Measurements from ENCODE around the gene BICD1. TPM values are rescaled to one million over a fixed set of nuclear protein-coding genes. Genes with fewer than 3 reads are reported as not detected.

Gene BICD1
- total RNA-seq, 1 donor from 2014 or later: 4.2 TPM

GRCh38 chr12:32293808-32294419 is 187.3 kb downstream of the BICD1 start:
- ATAC-seq (no peak), DNase-seq (ENCODE audit: missing footprints) (no peak)
- intact Hi-C loops (cut with DNase I): no loop called here

GRCh38 chr12:32296567-32296966 is 189.9 kb downstream of the BICD1 start:
- intact Hi-C loops (cut with DNase I): no loop called here
- DNase-seq (ENCODE audit: missing footprints) (no peak), ATAC-seq (no peak)

- DNase-seq (ENCODE audit: missing footprints): no peak
- intact Hi-C loops (cut with DNase I): no loop called here
- no peak for ATAC-seq
Observed at GRCh38 chr12:32298917-32299316, 192.3 kb downstream of the BICD1 start.

DNA sequence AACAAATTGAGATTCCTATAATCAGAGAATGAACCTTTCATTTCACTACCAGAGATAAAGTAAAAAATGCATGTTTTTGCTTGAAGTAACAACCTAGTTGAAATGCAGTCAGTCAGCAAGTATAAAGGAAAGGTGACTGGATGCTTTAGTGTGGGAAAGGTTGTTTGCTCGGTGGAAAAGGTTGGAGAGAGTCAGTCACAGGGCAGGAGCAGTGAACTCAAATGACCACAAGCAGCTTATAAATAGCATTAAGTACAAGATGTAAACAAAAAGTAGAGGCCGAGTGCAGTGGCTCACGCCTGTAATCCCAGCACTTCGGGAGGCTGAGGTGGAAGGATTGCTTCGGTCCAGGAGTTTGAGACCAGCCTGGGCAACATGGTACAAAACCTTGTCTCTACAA is 194.6 kb downstream of the BICD1 start:
- no peak for DNase-seq (ENCODE audit: missing footprints)
- intact Hi-C loops (cut with DNase I): loop anchor here (5.0 to 10.0 kb wide), 2 partner anchors 336 to 619 kb away; no protein-coding TSS in a partner anchor
- no peak for ATAC-seq

DNA sequence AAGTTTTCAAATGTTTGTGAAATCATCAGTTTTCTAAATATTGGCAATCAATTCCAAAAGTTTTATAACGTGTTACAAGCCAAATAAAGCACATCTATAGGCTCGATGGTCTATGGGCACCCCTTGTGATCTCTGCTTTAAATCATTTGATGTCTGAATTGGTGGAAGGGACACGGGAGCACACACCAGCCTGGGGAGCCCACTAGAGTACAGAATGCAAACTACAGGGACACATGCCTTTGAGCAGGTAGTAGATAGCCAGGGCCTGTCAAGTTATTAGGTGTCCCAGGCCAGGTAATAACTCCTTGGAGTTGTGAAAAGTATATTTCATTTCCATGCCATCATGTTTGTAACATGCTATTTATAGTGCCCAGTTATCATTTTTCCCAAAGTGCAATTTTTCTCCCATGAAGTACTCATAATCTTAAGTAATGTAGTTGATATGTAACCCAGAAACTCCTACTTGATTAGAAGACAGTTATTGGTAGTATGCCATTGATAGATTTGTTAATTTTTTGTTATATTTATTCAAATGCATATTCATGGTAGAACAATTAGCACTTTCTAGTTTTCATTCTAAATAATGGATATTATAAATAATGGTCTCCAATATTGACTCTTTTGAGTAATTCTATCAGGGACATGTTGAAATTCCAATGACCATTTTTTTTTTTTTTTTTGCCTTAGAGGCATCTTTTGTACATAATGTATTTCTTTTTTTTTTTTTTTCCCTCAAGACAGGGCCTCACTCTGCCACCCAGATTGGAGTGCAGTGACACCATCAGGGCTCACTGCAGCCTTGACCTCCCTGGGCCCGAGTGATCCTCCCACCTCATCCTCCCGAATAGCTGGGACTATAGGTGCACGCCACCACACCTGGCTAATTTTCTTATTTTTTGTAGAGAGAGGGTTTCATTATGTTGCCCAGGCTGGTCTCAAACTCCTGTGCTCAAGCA is 195.8 kb downstream of the BICD1 start:
- ATAC-seq (no peak), DNase-seq (ENCODE audit: missing footprints) (peak; percentile 57)
- intact Hi-C loops (cut with DNase I): loop anchor here (5.0 to 10.0 kb wide), 2 partner anchors 338 to 620 kb away; no protein-coding TSS in a partner anchor

- DNase-seq (ENCODE audit: missing footprints) (no peak), ATAC-seq (no peak)
- intact Hi-C loops (cut with DNase I): loop anchor here (5.0 to 10.0 kb wide), 2 partner anchors 338 to 621 kb away; no protein-coding TSS in a partner anchor
Observed at GRCh38 chr12:32303174-32303549, 196.5 kb downstream of the BICD1 start.

DNA sequence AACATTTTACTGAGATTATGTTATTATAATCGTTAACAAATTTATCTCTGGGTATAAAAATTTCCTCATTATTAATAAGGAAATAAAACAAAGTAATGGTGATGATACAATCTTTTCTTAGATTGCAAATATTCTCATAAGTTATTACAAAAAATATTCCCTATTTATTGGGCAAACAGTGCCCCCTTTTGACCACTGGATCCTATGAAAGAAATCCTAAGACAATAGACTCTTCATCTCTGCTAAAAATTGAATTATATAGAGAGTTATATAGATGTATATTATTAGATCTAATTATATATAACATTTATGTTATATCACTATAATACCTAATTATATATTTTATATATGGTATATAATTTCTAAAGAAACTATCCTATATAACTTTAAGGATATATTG is 198.5 kb downstream of the BICD1 start:
- no peak for ATAC-seq
- no peak for DNase-seq (ENCODE audit: missing footprints)
- intact Hi-C loops (cut with DNase I): loop anchor here (2.0 to 10.0 kb wide), 2 partner anchors 244 to 340 kb away; no protein-coding TSS in a partner anchor

DNA sequence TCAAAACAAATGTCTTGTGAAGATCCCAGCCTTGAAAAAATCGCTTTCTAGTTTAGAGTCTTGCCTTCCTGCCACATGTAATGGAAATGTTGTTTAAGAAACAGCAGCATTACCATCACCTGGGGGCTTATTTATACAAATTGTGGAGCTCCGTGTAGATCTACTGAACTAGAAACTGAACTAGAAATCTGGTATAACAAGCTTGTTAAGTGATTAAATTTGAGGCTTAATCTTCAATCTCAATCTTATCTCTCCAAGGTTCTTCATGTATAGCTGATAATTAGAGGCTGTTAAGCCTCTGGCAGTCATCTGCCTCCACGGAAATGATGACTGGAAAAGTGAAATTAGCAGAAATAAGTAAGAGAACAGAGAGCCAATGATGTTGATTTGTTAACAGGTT is 200.7 kb downstream of the BICD1 start:
- intact Hi-C loops (cut with DNase I): loop anchor here (10.0 kb wide), 1 partner anchor 343 kb away; no protein-coding TSS in a partner anchor
- no peak for DNase-seq (ENCODE audit: missing footprints)
- no peak for ATAC-seq

GRCh38 chr12:32309811-32310736 is 203.4 kb downstream of the BICD1 start:
- intact Hi-C loops (cut with DNase I): loop anchor here (2.0 to 10.0 kb wide), 2 partner anchors 345 to 657 kb away; no protein-coding TSS in a partner anchor
- ATAC-seq (no peak), DNase-seq (ENCODE audit: missing footprints) (no peak)

DNA sequence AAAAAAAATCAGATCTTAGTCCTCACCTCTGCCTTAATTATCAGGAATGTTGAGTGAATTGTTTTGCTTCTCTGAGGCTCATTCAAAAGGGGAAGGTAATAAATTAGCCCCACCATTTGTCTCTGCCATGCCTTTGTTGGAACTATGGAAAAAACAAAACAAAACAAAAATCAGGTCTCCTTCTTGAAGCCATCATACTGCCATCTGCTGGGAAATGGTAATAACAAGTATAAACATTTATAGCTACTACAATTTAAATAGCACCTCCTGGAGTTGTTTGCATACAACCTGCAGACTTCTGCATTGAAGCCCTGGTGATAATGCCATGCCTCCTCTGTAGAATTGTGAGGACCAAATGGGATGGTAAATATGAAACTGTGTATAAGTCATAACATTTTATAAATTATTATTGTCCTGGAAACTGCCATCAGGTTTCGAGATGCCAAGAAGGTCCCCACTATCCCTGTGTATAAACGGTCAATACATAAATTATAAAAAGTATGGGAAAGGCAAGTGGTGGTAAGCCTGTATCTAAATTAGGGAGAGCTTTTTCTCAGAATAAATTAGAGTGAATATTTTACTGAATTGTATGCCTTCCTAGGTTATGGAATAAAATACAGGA is 205.5 kb downstream of the BICD1 start:
- DNase-seq (ENCODE audit: missing footprints): no peak
- intact Hi-C loops (cut with DNase I): no loop called here
- no peak for ATAC-seq

GRCh38 chr12:32322354-32322753 is 215.7 kb downstream of the BICD1 start:
- DNase-seq (ENCODE audit: missing footprints) (no peak), ATAC-seq (no peak)
- intact Hi-C loops (cut with DNase I): no loop called here

GRCh38 chr12:32331133-32331532 is 224.5 kb downstream of the BICD1 start:
- ATAC-seq: no peak
- DNase-seq (ENCODE audit: missing footprints): no peak
- intact Hi-C loops (cut with DNase I): no loop called here

DNA sequence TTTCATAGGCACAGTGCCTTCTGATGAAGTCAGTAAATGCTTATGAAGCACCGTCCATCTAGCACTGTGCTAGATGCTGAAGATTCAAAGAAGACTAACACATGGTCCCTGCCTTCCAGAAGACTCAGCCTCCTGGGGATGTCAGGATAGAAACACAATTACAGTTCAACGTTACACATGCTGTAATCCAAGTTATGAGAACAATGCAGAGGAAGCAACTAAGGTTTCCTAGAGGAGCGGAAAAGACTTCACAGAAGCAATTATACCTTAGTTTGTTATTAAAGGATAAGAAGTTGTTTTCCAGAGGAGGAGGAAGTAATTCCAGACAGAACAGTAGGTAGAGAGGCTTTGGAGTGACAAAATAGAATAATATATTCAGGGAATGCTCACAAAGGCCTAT is 225.8 kb downstream of the BICD1 start:
- DNase-seq (ENCODE audit: missing footprints) (no peak), ATAC-seq (no peak)
- intact Hi-C loops (cut with DNase I): no loop called here

DNA sequence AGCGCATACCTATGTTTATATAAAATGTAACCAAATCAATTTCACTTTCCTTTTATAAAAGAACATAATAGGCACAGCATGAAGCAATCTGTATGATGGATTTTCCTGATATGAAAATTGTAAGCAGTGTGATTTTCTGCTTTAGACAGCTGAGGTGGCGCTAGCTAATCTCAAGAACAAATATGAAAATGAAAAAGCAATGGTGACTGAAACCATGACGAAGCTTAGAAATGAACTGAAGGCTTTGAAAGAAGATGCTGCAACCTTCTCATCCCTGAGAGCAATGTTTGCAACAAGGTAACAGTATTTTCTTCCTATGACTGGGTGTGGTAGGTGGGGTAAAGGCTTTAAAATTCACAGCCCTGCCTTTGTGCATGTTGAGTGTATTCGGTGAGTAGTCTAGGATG is 227.7 kb downstream of the BICD1 start:
- intact Hi-C loops (cut with DNase I): no loop called here
- no peak for ATAC-seq
- no peak for DNase-seq (ENCODE audit: missing footprints)

GRCh38 chr12:32336261-32336660 is 229.6 kb downstream of the BICD1 start:
- ATAC-seq (no peak), DNase-seq (ENCODE audit: missing footprints) (no peak)
- intact Hi-C loops (cut with DNase I): no loop called here

- DNase-seq (ENCODE audit: missing footprints) (no peak), ATAC-seq (no peak)
- intact Hi-C loops (cut with DNase I): no loop called here
Observed at GRCh38 chr12:32343496-32343895, 236.8 kb downstream of the BICD1 start.

- intact Hi-C loops (cut with DNase I): no loop called here
Observed at GRCh38 chr12:32344047-32344446, 237.4 kb downstream of the BICD1 start.

GRCh38 chr12:32353540-32353939 is 246.9 kb downstream of the BICD1 start:
- ATAC-seq: no peak
- intact Hi-C loops (cut with DNase I): no loop called here
- no peak for DNase-seq (ENCODE audit: missing footprints)

More at GRCh38 chr12:32344047-32344446, 237.4 kb downstream of the BICD1 start:
- DNase-seq (ENCODE audit: missing footprints): no peak
- no peak for ATAC-seq
